Muscle layer of colon (tissue), 2 donors: ENCODE measurements around the gene ADCK1.
"Not testable (repeated sequence)": the region's sequence is repeated elsewhere in the genome, so short reads cannot be mapped to it uniquely, and the experiment has no call there.

ENCODE experiments used
- H3K27ac ChIP-seq: one replicate; pipeline ENCODE4 v1.7.0; 2013; ENCODE audit warnings: low read depth, mild to moderate bottlenecking, low read length, moderate library complexity
- H3K27me3 ChIP-seq, 2 donors: one replicate each; pipeline ENCODE4 v1.7.0; 2013; ENCODE audit warnings: low read length in 2 of 2, mild to moderate bottlenecking in 2 of 2; ENCODE audit not compliant: insufficient read depth in 2 of 2, control insufficient read depth in 1 of 2
- H3K36me3 ChIP-seq: one replicate; pipeline ENCODE4 v1.7.0; 2013; ENCODE audit warnings: mild to moderate bottlenecking, low read length; ENCODE audit not compliant: insufficient read depth
- H3K4me1 ChIP-seq: one replicate; pipeline ENCODE4 v1.7.0; 2013; ENCODE audit warnings: mild to moderate bottlenecking, low read length; ENCODE audit not compliant: insufficient read depth
- H3K4me3 ChIP-seq, 2 donors: one replicate each; pipeline ENCODE4 v1.7.0; 2013; ENCODE audit warnings: low read length in 2 of 2, low read depth in 1 of 2, mild to moderate bottlenecking in 1 of 2, moderate library complexity in 1 of 2
- H3K9ac ChIP-seq: one replicate; pipeline ENCODE4 v1.7.0; 2013; ENCODE audit warnings: low read length
- H3K9me3 ChIP-seq: one replicate; pipeline ENCODE4 v1.7.0; 2013; ENCODE audit warnings: mild to moderate bottlenecking, low read length
- donor health status: abdominal sarcoma.
- donor health status: Adenocarcinoma of cecum.

The ADCK1 gene

GRCh38 chr14:77812682-77813081, 12.8 kb downstream of the ADCK1 start:
- not testable (repeated sequence) for H3K27me3 ChIP-seq, H3K36me3 ChIP-seq, H3K27ac ChIP-seq, H3K9me3 ChIP-seq, H3K4me3 ChIP-seq, H3K4me1 ChIP-seq, H3K9ac ChIP-seq

GRCh38 chr14:77822307-77822706, 22.4 kb downstream of the ADCK1 start:
- Histone ChIP-seq H3K4me3 (no peak overlapping the region), H3K9me3 (no peaks in the 10 kb centered on the region), H3K27me3 (no peaks in the 10 kb centered on the region), H3K27ac (no peak overlapping the region), H3K4me1 (no peaks in the 10 kb centered on the region), H3K36me3 (peaks cover 14% of the 10 kb centered on the region), H3K9ac (no peak overlapping the region)

GRCh38 chr14:77822741-77823140, 22.8 kb downstream of the ADCK1 start:
- H3K9ac ChIP-seq: no peak overlapping the region
- no peaks in the 10 kb centered on the region for H3K9me3 ChIP-seq
- no peaks in the 10 kb centered on the region for H3K27me3 ChIP-seq
- H3K27ac ChIP-seq: no peak overlapping the region
- no peak overlapping the region for H3K4me3 ChIP-seq
- peaks cover 14% of the 10 kb centered on the region for H3K36me3 ChIP-seq
- no peaks in the 10 kb centered on the region for H3K4me1 ChIP-seq

GRCh38 chr14:77823378-77823777, 23.5 kb downstream of the ADCK1 start:
- Histone ChIP-seq H3K4me1 (no peaks in the 10 kb centered on the region), H3K9me3 (no peaks in the 10 kb centered on the region), H3K36me3 (peaks cover 14% of the 10 kb centered on the region), H3K9ac (no peak overlapping the region), H3K27me3 (no peaks in the 10 kb centered on the region), H3K27ac (no peak overlapping the region), H3K4me3 (no peak overlapping the region)

DNA sequence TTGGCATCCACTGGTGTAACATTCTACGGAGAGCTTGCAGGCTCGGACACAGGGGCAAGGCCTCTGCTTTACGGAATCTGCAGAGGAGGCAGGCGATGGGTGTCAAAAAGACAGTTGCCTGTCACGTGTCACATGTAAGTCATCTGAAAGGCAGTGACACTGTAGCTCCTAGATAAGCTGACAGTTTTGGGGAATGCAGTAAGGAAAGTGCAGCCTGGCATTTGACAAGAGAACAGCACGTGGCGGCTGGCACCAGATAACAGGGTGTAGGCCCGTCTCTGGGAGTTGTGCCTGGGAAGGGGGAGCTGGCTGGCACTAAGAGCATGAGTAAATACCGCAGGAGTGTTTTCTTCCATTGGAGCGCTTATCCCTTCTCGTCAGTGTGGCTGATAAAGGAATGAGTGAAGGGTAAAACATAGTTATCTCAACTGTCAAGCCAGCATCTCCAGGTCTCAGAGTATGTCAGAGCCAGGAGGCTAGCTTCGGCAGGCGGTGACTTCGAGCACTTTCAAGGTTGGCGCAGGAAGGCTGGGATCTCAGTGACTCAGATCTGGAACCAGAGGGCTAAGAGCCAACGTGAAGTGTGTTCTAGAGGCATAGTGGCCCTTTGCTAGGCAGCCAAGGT, 26.1 kb downstream of the ADCK1 start:
- H3K4me1 ChIP-seq: no peaks in the 10 kb centered on the region
- H3K9ac ChIP-seq: no peak overlapping the region
- H3K36me3 ChIP-seq: peaks cover 8% of the 10 kb centered on the region
- no peaks in the 10 kb centered on the region for H3K27me3 ChIP-seq
- no peak overlapping the region for H3K27ac ChIP-seq
- H3K9me3 ChIP-seq: no peaks in the 10 kb centered on the region
- no peak overlapping the region for H3K4me3 ChIP-seq

GRCh38 chr14:77830692-77831091, 30.8 kb downstream of the ADCK1 start:
- H3K9me3 ChIP-seq: no peaks in the 10 kb centered on the region
- no peak overlapping the region for H3K27ac ChIP-seq
- H3K27me3 ChIP-seq: no peaks in the 10 kb centered on the region
- no peak overlapping the region for H3K9ac ChIP-seq
- H3K4me1 ChIP-seq: no peaks in the 10 kb centered on the region
- H3K36me3 ChIP-seq: peaks cover 11% of the 10 kb centered on the region
- no peak overlapping the region for H3K4me3 ChIP-seq

GRCh38 chr14:77832297-77832696, 32.4 kb downstream of the ADCK1 start:
- H3K36me3 ChIP-seq: peaks cover 11% of the 10 kb centered on the region
- H3K27ac ChIP-seq: no peak overlapping the region
- no peaks in the 10 kb centered on the region for H3K4me1 ChIP-seq
- no peak overlapping the region for H3K4me3 ChIP-seq
- H3K27me3 ChIP-seq: no peaks in the 10 kb centered on the region
- no peak overlapping the region for H3K9ac ChIP-seq
- H3K9me3 ChIP-seq: no peaks in the 10 kb centered on the region

DNA sequence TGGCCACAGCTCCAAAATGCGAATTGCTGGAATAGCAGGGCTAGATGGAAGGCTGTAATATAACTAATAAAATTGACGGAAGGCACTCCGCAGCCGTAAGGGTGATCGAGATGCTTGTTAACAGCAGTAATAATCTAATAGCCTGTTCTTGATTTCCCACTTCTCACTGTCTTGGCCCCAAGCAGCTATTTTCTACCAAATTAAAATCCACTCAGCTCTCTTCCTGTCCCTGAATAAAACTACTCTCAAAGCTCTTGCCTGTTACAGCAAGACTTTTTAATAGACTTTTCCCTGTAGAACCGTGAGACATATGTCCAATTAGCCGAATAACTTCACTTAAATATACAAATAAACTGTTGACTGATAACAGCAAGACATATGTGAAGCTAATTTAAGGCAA, 38.0 kb downstream of the ADCK1 start:
- H3K27ac ChIP-seq: no peak overlapping the region
- H3K36me3 ChIP-seq: no peaks in the 10 kb centered on the region
- no peaks in the 10 kb centered on the region for H3K9me3 ChIP-seq
- no peak overlapping the region for H3K9ac ChIP-seq
- H3K4me3 ChIP-seq: no peak overlapping the region
- H3K27me3 ChIP-seq: no peaks in the 10 kb centered on the region
- H3K4me1 ChIP-seq: no peaks in the 10 kb centered on the region

GRCh38 chr14:77838831-77839511, 39.1 kb downstream of the ADCK1 start:
- Histone ChIP-seq H3K4me1 (no peaks in the 10 kb centered on the region), H3K9ac (no peak overlapping the region), H3K27ac (no peak overlapping the region), H3K36me3 (no peaks in the 10 kb centered on the region), H3K4me3 (no peak overlapping the region), H3K27me3 (no peaks in the 10 kb centered on the region), H3K9me3 (no peaks in the 10 kb centered on the region)

- H3K27ac ChIP-seq: no peak overlapping the region
- no peaks in the 10 kb centered on the region for H3K9me3 ChIP-seq
- H3K36me3 ChIP-seq: no peaks in the 10 kb centered on the region
- H3K27me3 ChIP-seq: no peaks in the 10 kb centered on the region
- H3K9ac ChIP-seq: no peak overlapping the region
- H3K4me1 ChIP-seq: no peaks in the 10 kb centered on the region
- no peak overlapping the region for H3K4me3 ChIP-seq
Observed at GRCh38 chr14:77843195-77843594, 43.3 kb downstream of the ADCK1 start.

DNA sequence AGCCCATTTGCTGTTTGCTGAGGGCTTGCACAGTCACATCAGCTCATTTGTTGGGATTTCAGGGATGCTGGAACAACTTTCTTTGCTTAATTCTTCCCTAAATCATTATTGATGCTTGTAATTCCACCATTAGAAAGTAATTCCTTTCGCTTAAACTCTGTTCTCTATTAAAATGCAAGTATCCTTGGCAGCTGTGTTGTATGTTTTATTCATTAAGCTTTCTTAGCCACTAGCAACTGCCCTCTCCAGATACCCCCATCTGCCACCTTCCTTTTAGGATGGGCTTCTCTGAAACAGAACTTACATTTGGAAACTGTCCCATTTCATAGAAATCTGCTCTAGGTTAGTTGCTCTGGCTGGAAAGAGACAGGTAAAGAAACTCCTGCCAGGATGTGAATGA, 43.7 kb downstream of the ADCK1 start:
- Histone ChIP-seq H3K9me3 (no peaks in the 10 kb centered on the region), H3K4me1 (no peaks in the 10 kb centered on the region), H3K36me3 (no peaks in the 10 kb centered on the region), H3K27me3 (no peaks in the 10 kb centered on the region), H3K4me3 (no peak overlapping the region), H3K27ac (no peak overlapping the region), H3K9ac (no peak overlapping the region)

GRCh38 chr14:77844802-77845201, 44.9 kb downstream of the ADCK1 start:
- no peaks in the 10 kb centered on the region for H3K4me1 ChIP-seq
- no peaks in the 10 kb centered on the region for H3K36me3 ChIP-seq
- no peaks in the 10 kb centered on the region for H3K27me3 ChIP-seq
- no peaks in the 10 kb centered on the region for H3K9me3 ChIP-seq
- H3K27ac ChIP-seq: no peak overlapping the region
- H3K4me3 ChIP-seq: no peak overlapping the region
- no peak overlapping the region for H3K9ac ChIP-seq
